GM12864 (cell line): ENCODE measurements around the gene SEBOX.
A peak's percentile ranks its signal among the peaks of the same experiment; 100 is the strongest.

Source experiments
- DNase-seq: peaks from one replicate; pipeline ENCODE4 v3.0.0-alpha.2; 2011; ENCODE audit warnings: low read depth
- H3K4me3 ChIP-seq: 2 replicates; pipeline ENCODE4 v1.5.1; 2011; ENCODE audit warnings: mild to moderate bottlenecking, low read depth, low read length, control low read depth
- TF ChIP-seq, protein P1 (sequence below): IDR thresholded peaks from 2 replicates; pipeline ENCODE4 v1.5.1; 2011; ENCODE audit warnings: low read depth, mild to moderate bottlenecking, moderate library complexity, low read length, control low read depth, inconsistent platforms; ENCODE audit errors: missing control alignments

SEBOX gene

DNA sequence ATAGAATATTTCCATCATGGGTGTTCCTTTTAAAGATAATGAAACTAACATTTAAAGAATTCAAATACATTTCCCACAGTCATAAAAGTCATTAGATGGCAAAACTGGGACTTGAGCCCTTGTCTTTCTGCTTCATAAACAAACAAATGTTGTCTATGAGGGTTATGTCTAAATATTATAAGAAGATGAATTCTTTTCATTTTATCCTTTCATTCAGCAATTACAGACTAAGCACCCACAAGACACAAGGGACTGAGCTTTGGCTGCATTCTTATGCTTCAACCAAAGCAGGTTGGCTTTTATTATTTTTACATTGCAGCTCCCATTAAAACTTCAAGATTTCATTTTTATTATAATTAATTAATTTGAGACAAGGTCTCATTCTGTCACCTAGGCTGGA is 21.4 kb upstream of the SEBOX start:
- no peak overlapping the region for H3K4me3 ChIP-seq
- DNase-seq = no peak
- TF ChIP-seq, protein P1, sequence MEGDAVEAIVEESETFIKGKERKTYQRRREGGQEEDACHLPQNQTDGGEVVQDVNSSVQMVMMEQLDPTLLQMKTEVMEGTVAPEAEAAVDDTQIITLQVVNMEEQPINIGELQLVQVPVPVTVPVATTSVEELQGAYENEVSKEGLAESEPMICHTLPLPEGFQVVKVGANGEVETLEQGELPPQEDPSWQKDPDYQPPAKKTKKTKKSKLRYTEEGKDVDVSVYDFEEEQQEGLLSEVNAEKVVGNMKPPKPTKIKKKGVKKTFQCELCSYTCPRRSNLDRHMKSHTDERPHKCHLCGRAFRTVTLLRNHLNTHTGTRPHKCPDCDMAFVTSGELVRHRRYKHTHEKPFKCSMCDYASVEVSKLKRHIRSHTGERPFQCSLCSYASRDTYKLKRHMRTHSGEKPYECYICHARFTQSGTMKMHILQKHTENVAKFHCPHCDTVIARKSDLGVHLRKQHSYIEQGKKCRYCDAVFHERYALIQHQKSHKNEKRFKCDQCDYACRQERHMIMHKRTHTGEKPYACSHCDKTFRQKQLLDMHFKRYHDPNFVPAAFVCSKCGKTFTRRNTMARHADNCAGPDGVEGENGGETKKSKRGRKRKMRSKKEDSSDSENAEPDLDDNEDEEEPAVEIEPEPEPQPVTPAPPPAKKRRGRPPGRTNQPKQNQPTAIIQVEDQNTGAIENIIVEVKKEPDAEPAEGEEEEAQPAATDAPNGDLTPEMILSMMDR = no peak

DNA sequence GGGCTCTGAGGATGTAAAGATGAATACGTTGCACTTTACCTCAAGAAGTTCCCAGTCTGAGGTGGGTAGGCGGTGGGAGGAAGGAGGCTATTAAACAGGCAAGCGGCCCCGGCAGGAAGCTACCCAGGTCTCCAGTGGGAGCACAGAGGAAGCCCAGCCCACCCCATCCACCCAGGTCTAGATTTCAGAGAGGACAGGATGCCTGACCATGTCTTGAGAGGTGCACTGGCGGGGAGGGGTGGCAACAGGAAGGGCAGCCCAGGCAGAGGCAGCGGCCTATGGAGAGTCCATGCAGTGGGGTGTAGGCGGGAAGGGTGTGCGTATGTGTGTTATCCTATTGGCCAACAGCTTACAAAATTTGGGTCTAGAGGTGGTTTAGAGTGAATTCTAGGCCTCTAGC is 20.4 kb upstream of the SEBOX start:
- no peak for DNase-seq
- TF ChIP-seq, protein P1 = no peak
- peak overlapping the region; percentile 67 for H3K4me3 ChIP-seq

DNA sequence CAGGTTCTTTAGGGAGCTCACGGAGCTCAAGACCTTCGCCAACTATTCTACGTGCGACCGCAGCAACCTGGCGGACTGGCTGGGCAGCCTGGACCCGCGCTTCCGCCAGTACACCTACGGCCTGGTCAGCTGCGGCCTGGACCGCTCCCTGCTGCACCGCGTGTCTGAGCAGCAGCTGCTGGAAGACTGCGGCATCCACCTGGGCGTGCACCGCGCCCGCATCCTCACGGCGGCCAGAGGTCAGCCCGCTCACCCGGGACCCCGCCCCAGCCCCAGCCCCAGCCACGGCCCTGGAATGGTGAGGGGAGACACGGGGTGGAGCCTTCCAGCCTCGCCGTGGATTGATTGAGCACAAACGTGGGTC is 20.0 kb upstream of the SEBOX start:
- no peak for DNase-seq
- H3K4me3 ChIP-seq = peak overlapping the region; percentile 67
- TF ChIP-seq, protein P1 = no peak

DNA sequence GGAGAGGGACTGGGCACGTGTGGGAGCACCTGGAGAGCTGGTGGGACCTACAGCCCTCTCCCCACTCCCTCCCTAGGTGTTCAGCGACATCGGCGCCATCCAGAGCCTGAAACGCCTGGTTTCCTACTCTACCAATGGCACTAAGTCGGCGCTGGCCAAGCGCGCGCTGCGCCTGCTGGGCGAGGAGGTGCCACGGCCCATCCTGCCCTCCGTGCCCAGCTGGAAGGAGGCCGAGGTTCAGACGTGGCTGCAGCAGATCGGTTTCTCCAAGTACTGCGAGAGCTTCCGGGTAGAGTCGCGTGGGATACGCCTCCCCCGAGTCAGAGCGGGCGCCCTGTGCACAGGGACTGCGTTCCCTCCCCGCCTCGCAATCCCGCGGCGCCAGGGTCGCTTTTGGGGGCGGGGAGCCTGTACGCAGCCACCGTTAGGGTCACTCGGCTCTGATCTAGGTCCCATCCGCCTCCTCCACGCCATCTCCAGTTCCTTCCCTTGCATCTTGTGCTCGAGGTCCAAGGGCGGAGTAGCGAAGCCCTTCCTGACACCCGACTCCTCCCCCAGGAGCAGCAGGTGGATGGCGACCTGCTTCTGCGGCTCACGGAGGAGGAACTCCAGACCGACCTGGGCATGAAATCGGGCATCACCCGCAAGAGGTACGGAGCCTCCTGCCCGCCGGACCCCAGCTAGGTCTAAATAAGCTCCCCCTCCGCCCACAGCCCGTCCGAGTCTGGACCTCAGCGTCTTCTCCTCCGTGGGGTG is 19.5 kb upstream of the SEBOX start:
- peak overlapping the region; percentile 67 for H3K4me3 ChIP-seq
- TF ChIP-seq, protein P1 = no peak
- DNase-seq = no peak

DNA sequence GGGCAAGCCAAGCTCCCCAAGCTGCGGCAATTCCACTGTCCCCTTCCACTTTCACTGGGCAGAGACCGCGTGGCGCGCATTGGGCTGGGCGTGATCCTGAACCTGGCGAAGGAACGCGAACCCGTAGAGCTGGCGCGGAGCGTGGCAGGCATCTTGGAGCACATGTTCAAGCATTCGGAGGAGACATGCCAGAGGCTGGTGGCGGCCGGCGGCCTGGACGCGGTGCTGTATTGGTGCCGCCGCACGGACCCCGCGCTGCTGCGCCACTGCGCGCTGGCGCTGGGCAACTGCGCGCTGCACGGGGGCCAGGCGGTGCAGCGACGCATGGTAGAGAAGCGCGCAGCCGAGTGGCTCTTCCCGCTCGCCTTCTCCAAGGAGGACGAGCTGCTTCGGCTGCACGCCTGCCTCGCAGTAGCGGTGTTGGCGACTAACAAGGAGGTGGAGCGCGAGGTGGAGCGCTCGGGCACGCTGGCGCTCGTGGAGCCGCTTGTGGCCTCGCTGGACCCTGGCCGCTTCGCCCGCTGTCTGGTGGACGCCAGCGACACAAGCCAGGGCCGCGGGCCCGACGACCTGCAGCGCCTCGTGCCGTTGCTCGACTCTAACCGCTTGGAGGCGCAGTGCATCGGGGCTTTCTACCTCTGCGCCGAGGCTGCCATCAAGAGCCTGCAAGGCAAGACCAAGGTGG is 16.3 kb upstream of the SEBOX start:
- TF ChIP-seq, protein P1 = peak; percentile 57
- no peak overlapping the region for H3K4me3 ChIP-seq
- no peak for DNase-seq

DNA sequence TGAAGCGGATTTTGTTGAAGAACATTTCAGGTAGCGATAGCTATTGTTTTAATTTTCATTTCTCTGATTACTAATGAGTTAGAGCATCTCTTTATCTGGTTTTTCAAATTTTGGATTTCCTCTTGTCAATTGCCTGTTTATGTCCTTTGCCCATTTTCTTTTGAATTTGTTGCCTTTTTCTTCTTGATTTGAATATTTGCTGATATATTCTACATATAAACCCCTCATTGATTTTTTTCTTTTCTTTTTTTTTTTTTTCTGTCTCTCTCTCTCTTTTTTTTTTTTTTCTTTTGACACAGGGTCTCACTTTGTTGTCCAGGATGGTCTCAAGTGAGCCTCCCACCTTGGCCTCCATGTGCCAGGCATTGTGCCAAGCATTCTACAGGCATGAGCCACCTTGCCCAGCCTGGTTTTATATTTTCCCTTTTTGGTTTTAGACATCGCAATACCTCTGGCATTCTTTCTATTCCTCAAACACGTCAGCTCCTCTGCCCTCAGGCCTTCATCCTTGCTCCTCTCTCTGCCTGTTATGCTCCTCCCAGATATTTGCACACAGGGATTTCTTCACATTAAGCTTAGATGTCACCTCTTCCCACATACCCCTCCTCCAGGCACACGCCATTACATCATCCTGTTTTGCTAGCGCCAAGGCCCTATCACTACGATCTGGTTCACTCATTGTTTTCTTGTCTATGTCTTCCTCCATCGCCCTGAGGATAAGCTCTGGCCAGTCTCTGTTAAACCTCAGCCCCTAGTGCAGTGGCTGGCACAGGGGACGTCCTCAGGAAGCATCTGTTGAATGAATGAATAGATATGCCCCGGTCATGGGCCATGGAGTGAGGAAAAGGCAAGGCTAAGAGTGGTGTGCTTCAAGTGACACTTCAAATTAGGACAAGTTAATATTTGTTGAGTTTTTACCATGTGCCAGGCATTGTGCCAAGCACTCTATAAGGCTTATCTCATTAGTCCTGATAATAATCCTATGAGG is 15.1 kb upstream of the SEBOX start:
- H3K4me3 ChIP-seq = no peak overlapping the region
- TF ChIP-seq, protein P1 = no peak
- DNase-seq = no peak
